ENCODE data around the gene KLHL41. TPM values are rescaled to one million over a fixed set of nuclear protein-coding genes. Genes with fewer than 3 reads are reported as not detected.
"Not testable (repeated sequence)": the region's sequence is repeated elsewhere in the genome, so short reads cannot be mapped to it uniquely, and the experiment has no call there.

The KLHL41 gene
- total RNA-seq, 1 experiment from 2014 or later = not detected

GRCh38 chr2:169574539-169574938 lies 65.0 kb downstream of the KLHL41 start:
- not testable (repeated sequence) for H3K36me3 ChIP-seq (ENCODE audit: insufficient read depth, low read length); H4K20me1 ChIP-seq (ENCODE audit: insufficient read depth, low read depth, low read length); H3K4me3 ChIP-seq (ENCODE audit: low read length); H2AFZ ChIP-seq (ENCODE audit: low read length); H3K9me2 ChIP-seq (replicated peaks; ENCODE audit: insufficient read depth, low read length); H3K9me3 ChIP-seq (ENCODE audit: low read length); H3K27me3 ChIP-seq (ENCODE audit: low read length); H3K4me2 ChIP-seq (ENCODE audit: low read depth, low read length, poor library complexity, severe bottlenecking); H3K27ac ChIP-seq (ENCODE audit: low read length); DNase-seq; H3K9ac ChIP-seq (ENCODE audit: low read length)
- Histone ChIP-seq H3K79me2 (ENCODE audit: low read length) (peaks cover 36% of the 10 kb centered on the region), H3K4me1 (ENCODE audit: low read length) (peaks cover 20% of the 10 kb centered on the region)

- DNase-seq; H3K9ac ChIP-seq (ENCODE audit: low read length); H2AFZ ChIP-seq (ENCODE audit: low read length); H3K4me2 ChIP-seq (ENCODE audit: low read depth, low read length, poor library complexity, severe bottlenecking); H3K9me3 ChIP-seq (ENCODE audit: low read length); H4K20me1 ChIP-seq (ENCODE audit: insufficient read depth, low read depth, low read length); H3K27me3 ChIP-seq (ENCODE audit: low read length); H3K4me3 ChIP-seq (ENCODE audit: low read length); H3K9me2 ChIP-seq (replicated peaks; ENCODE audit: insufficient read depth, low read length); H3K36me3 ChIP-seq (ENCODE audit: insufficient read depth, low read length); H3K27ac ChIP-seq (ENCODE audit: low read length): not testable (repeated sequence)
- peaks cover 30% of the 10 kb centered on the region for H3K79me2 ChIP-seq (ENCODE audit: low read length)
- H3K4me1 ChIP-seq (ENCODE audit: low read length) = peaks cover 16% of the 10 kb centered on the region
Observed at GRCh38 chr2:169575264-169575663, 65.8 kb downstream of the KLHL41 start.

Other genes with a start within 250 kb of the KLHL41 start
- not detected in 2 replicates for gene LRP2, start 147.2 kb upstream of the KLHL41 start, total RNA-seq (2014; rRNA removed; shearing (Covaris generic); ENCODE audit: low replicate concordance)
- 2.0 and 4.2 TPM in 2 replicates for gene BBS5, start 30.2 kb upstream of the KLHL41 start, total RNA-seq (2014; rRNA removed; shearing (Covaris generic); ENCODE audit: low replicate concordance)
- 28.7 and 46.6 TPM in 2 replicates for gene FASTKD1, start 64.2 kb downstream of the KLHL41 start, total RNA-seq (2014; rRNA removed; shearing (Covaris generic); ENCODE audit: low replicate concordance)
- 25.0 and 37.5 TPM in 2 replicates for gene PPIG, start 74.6 kb downstream of the KLHL41 start, total RNA-seq (2014; rRNA removed; shearing (Covaris generic); ENCODE audit: low replicate concordance)
- 0.07 and 0.18 TPM in 2 replicates for gene CFAP210, start 184.7 kb downstream of the KLHL41 start, total RNA-seq (2014; rRNA removed; shearing (Covaris generic); ENCODE audit: low replicate concordance)
- gene PHOSPHO2, start 184.8 kb downstream of the KLHL41 start, total RNA-seq (2014; rRNA removed; shearing (Covaris generic); ENCODE audit: low replicate concordance) = 4.6 and 13.0 TPM in 2 replicates
- gene KLHL23, start 224.1 kb downstream of the KLHL41 start, total RNA-seq (2014; rRNA removed; shearing (Covaris generic); ENCODE audit: low replicate concordance) = 24.5 and 30.7 TPM in 2 replicates

Data from Karpas-422 (cell line).